ENCODE results near the gene CHD6.

CHD6 gene

GRCh38 chr20:41411391-41411847 lies 206.8 kb downstream of the CHD6 start:
- Histone ChIP-seq H3K27me3 (ENCODE audit: insufficient read depth, poor library complexity, severe bottlenecking) (no peaks in the 10 kb centered on the region), H3K27ac (replicated peaks) (no peak overlapping the region), H3K4me3 (replicated peaks; ENCODE audit: insufficient read depth, low read length) (no peak overlapping the region)
- TF ChIP-seq POLR2AphosphoS5 (IDR thresholded peaks at IDR 0.05; ENCODE audit: low read depth) (no peak), GABPA (IDR thresholded peaks at IDR 0.05; ENCODE audit: low read depth) (no peak), CTCF (IDR thresholded peaks at IDR 0.05; ENCODE audit: insufficient read depth, low read length) (peak; percentile 3), SPI1 (IDR thresholded peaks at IDR 0.05; ENCODE audit: borderline replicate concordance, low read depth) (no peak)
- DNase-seq (ENCODE audit: low read depth in 1 of 2, low spot score in 1 of 2) = no peak

- Histone ChIP-seq H3K27me3 (ENCODE audit: insufficient read depth, poor library complexity, severe bottlenecking) (no peaks in the 10 kb centered on the region), H3K4me3 (replicated peaks; ENCODE audit: insufficient read depth, low read length) (no peak overlapping the region), H3K27ac (replicated peaks) (no peak overlapping the region)
- DNase-seq (ENCODE audit: low read depth in 1 of 2, low spot score in 1 of 2) = peak; percentile 19 to 30
- TF ChIP-seq SPI1 (IDR thresholded peaks at IDR 0.05; ENCODE audit: borderline replicate concordance, low read depth) (peak; percentile 20; the same call in 1 of the 2 replicates), POLR2AphosphoS5 (IDR thresholded peaks at IDR 0.05; ENCODE audit: low read depth) (no peak; the same call in 1 of the 2 replicates)
These were observed 209.2 kb downstream of the CHD6 start for GRCh38 chr20:41408986-41409385.

DNA sequence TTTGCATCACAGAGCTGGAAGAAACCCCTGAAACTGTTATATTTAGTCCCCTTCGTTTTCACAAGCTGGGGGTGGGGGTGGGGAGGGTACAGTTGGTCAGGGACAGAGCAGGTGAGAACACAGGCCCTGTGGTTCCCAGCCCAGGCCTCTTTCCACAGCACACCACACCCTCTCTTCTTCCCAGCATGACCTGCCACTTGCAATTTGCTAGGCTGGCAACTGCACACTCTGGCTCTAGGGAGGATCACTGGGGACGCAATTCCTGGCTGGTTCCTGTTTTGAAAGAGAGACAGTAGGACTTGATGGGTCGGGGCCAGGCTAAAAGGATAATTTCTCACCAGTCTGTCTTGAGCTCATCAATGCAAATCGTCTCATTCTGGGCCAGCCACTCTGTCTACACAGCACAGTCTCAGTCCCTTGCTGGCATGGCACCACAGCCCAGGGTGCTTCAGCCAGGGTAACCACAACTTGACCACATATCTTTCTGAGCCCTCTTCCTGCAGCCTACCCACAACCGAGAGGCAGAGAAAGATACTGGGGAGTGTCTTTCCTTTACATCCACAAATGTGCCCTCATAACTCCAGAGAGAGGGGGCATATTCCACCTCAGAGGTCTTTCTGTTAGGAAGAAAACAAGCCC lies 209.9 kb downstream of the CHD6 start:
- H3K4me3 ChIP-seq (replicated peaks; ENCODE audit: insufficient read depth, low read length) = no peak overlapping the region
- no peak for TF ChIP-seq SPI1 (IDR thresholded peaks at IDR 0.05; ENCODE audit: borderline replicate concordance, low read depth)
- TF ChIP-seq CTCF (IDR thresholded peaks at IDR 0.05; ENCODE audit: insufficient read depth, low read length) = no peak
- TF ChIP-seq GABPA (IDR thresholded peaks at IDR 0.05; ENCODE audit: low read depth) = no peak
- TF ChIP-seq, protein P1, sequence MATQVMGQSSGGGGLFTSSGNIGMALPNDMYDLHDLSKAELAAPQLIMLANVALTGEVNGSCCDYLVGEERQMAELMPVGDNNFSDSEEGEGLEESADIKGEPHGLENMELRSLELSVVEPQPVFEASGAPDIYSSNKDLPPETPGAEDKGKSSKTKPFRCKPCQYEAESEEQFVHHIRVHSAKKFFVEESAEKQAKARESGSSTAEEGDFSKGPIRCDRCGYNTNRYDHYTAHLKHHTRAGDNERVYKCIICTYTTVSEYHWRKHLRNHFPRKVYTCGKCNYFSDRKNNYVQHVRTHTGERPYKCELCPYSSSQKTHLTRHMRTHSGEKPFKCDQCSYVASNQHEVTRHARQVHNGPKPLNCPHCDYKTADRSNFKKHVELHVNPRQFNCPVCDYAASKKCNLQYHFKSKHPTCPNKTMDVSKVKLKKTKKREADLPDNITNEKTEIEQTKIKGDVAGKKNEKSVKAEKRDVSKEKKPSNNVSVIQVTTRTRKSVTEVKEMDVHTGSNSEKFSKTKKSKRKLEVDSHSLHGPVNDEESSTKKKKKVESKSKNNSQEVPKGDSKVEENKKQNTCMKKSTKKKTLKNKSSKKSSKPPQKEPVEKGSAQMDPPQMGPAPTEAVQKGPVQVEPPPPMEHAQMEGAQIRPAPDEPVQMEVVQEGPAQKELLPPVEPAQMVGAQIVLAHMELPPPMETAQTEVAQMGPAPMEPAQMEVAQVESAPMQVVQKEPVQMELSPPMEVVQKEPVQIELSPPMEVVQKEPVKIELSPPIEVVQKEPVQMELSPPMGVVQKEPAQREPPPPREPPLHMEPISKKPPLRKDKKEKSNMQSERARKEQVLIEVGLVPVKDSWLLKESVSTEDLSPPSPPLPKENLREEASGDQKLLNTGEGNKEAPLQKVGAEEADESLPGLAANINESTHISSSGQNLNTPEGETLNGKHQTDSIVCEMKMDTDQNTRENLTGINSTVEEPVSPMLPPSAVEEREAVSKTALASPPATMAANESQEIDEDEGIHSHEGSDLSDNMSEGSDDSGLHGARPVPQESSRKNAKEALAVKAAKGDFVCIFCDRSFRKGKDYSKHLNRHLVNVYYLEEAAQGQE (IDR thresholded peaks at IDR 0.05; ENCODE audit: insufficient replicate concordance, low read depth) = no peak
- no peak; the same call in 1 of the 2 replicates for TF ChIP-seq POLR2AphosphoS5 (IDR thresholded peaks at IDR 0.05; ENCODE audit: low read depth)
- no peak overlapping the region for H3K27ac ChIP-seq (replicated peaks)
- no peaks in the 10 kb centered on the region for H3K27me3 ChIP-seq (ENCODE audit: insufficient read depth, poor library complexity, severe bottlenecking)
- DNase-seq (ENCODE audit: low read depth in 1 of 2, low spot score in 1 of 2) = peak; percentile 7 to 53

- no peak for TF ChIP-seq CTCF (IDR thresholded peaks at IDR 0.05; ENCODE audit: insufficient read depth, low read length)
- no peak for TF ChIP-seq POLR2AphosphoS5 (IDR thresholded peaks at IDR 0.05; ENCODE audit: low read depth)
- no peak for TF ChIP-seq SPI1 (IDR thresholded peaks at IDR 0.05; ENCODE audit: borderline replicate concordance, low read depth)
- TF ChIP-seq, protein P1 (IDR thresholded peaks at IDR 0.05; ENCODE audit: insufficient replicate concordance, low read depth) = no peak
- no peak for TF ChIP-seq GABPA (IDR thresholded peaks at IDR 0.05; ENCODE audit: low read depth)
These were observed 210.6 kb downstream of the CHD6 start for GRCh38 chr20:41407607-41408006.

More at GRCh38 chr20:41407607-41408006, 210.6 kb downstream of the CHD6 start:
- H3K4me3 ChIP-seq (replicated peaks; ENCODE audit: insufficient read depth, low read length) = no peak overlapping the region
- H3K27ac ChIP-seq (replicated peaks) = no peak overlapping the region
- no peak for DNase-seq (ENCODE audit: low read depth in 1 of 2, low spot score in 1 of 2)
- H3K27me3 ChIP-seq (ENCODE audit: insufficient read depth, poor library complexity, severe bottlenecking) = no peaks in the 10 kb centered on the region
